ENCODE measurements around the gene THTPA. TPM values are rescaled to one million over a fixed set of nuclear protein-coding genes. Genes with fewer than 3 reads are reported as not detected.
A peak's percentile ranks its signal among the peaks of the same experiment; 100 is the strongest.
"Not testable (repeated sequence)": the region's sequence is repeated elsewhere in the genome, so short reads cannot be mapped to it uniquely, and the experiment has no call there.

The THTPA gene
- total and polyA plus RNA-seq, 9 of the 15 experiments (the other 6 are each of a cell fraction or from before 2014, with no cell fraction given): 2.4 to 8.7 (median 5.2) TPM

DNA sequence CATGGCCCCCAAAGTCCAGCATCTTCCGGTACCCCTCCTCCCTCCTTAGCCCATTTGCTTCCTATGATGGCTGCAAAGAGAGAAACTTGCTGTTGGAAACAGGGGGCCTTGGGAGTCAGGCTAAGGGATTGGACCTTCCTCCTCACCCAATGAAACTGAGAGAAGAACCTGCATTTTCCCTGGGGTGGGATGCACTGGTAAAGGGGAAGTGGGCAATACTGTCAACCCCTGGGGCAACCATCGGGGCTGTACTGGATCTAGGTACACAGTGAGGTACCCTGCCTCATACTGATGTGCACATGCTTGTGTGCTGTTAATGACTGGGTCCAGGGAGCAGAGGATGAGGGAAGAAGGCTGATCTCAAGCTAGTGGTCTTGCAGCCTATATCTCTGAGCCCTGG, 33.5 kb downstream of the THTPA start (continued):
- no peak for TF ChIP-seq RBBP5 (IDR thresholded peaks at IDR 0.05; ENCODE audit: borderline replicate concordance, insufficient read depth, low read length, poor library complexity, severe bottlenecking)
- no peak for TF ChIP-seq CXXC5 (CRISPR knock-in tag; IDR thresholded peaks at IDR 0.05)

DNA sequence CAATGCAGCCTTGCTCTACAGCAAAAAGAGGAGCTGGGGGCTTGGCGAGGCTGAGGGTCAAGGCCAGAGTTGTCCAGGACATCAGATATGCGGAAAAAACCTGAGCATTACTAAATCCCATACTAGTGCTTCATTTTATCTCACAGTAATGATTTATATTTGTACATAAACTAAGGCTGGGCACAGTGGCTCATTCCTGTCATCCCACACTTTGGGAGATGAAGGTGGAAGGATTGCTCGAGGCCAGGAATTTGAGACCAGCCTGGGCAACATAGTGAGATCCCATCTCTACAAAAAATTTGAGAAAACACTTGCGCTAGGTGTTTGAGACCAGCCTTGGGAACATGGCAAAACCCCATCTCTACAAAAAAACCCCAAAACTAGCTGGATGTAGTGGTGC, 34.1 kb downstream of the THTPA start:
- Histone ChIP-seq H3K36me3 (ENCODE audit: control insufficient read depth, insufficient read depth, low read length) (no peaks in the 10 kb centered on the region), H3K9me1 (ENCODE audit: control insufficient read depth, insufficient read depth, low read length) (no peaks in the 10 kb centered on the region), H2AFZ (ENCODE audit: low read depth, low read length) (no peak overlapping the region), H3K27me3 (ENCODE audit: control insufficient read depth in 2 of 2, insufficient read depth in 2 of 2, low read length in 2 of 2) (no peaks in the 10 kb centered on the region; a peak in 1 of 5 replicates), H3K9ac (ENCODE audit: insufficient read depth in 1 of 2, low read depth in 2 of 2, low read length in 2 of 2) (no peak overlapping the region), H3K9me3 (replicated peaks; ENCODE audit: control insufficient read depth, insufficient read depth, low read depth, low read length) (no peaks in the 10 kb centered on the region), H3K79me2 (ENCODE audit: control insufficient read depth, insufficient read depth, low read length) (no peaks in the 10 kb centered on the region), H3K4me1 (replicated peaks in 1 of 2; ENCODE audit: control insufficient read depth in 2 of 2, insufficient read depth in 2 of 2, low read length in 2 of 2) (peaks cover 5% of the 10 kb centered on the region in 2 experiments; a peak in 3 of 5 replicates), H4K20me1 (replicated peaks; ENCODE audit: control insufficient read depth, insufficient read depth, low read length) (no peaks in the 10 kb centered on the region), H3K27ac (ENCODE audit: extremely low read depth, low read depth, low read length) (no peak overlapping the region), H3K4me3 (no peak overlapping the region), H3K4me2 (ENCODE audit: insufficient read depth, low read length) (no peak overlapping the region)
- BruUV-seq (replicated peaks): no TSS peak
- in situ Hi-C loops (cut with MboI): no loop called here
- no peak for DNase-seq (ENCODE audit: extremely low read depth in 1 of 4, low spot score in 3 of 4)
- ChIA-PET POLR2A (no interaction called here), CTCF (ENCODE audit: low intra/inter-chr PET ratio) (interaction anchor here (0.9 kb wide), 1 partner anchor 21 kb away, joined by 5 read pairs; no protein-coding TSS in a partner anchor)
- intact Hi-C loops (cut with micrococcal nuclease): no loop called here
- ATAC-seq: no peak
- TF ChIP-seq ZNF121 (CRISPR knock-in tag; conservative IDR thresholded peaks at IDR 0.05): peak; percentile 31; the same call in 1 of the 2 replicates
- no peak for TF ChIP-seq MAFK (IDR thresholded peaks at IDR 0.05; ENCODE audit: low read length)
- 50% methylated on average over 2 of the region's 4 CpGs for WGBS (ENCODE audit: insufficient coverage, low coverage, missing lambda C conversion rate)
- no peak for FAIRE-seq

DNA sequence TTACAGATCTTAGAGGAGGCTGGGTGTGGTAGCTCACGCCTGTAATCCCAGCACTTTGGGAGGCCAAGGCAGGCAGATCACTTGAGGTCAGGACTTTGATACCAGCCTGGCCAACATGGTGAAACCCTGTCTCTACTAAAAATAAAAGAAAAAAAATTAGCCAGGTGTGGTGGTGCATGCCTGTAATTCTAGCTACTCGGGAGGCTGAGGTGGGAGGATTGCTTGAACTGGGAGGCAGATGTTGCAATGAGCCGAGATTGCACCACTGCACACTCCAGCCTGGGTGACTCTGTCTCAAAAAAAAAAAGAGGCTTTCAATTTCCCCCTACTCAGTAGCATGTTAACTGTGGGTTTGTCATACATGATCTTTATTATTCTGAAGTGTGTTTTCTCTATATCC, 38.1 kb downstream of the THTPA start:
- H3K4me3 ChIP-seq; H3K9me3 ChIP-seq (replicated peaks; ENCODE audit: control insufficient read depth, insufficient read depth, low read depth, low read length); DNase-seq (ENCODE audit: extremely low read depth in 1 of 4, low spot score in 3 of 4); H3K4me2 ChIP-seq (ENCODE audit: insufficient read depth, low read length); H2AFZ ChIP-seq (ENCODE audit: low read depth, low read length); FAIRE-seq; H3K79me2 ChIP-seq (ENCODE audit: control insufficient read depth, insufficient read depth, low read length); H3K9me1 ChIP-seq (ENCODE audit: control insufficient read depth, insufficient read depth, low read length); H3K4me1 ChIP-seq (replicated peaks in 1 of 2; ENCODE audit: control insufficient read depth in 2 of 2, insufficient read depth in 2 of 2, low read length in 2 of 2); BruUV-seq (replicated peaks); H3K27me3 ChIP-seq (ENCODE audit: control insufficient read depth in 2 of 2, insufficient read depth in 2 of 2, low read length in 2 of 2); ATAC-seq; in situ Hi-C loops (cut with MboI); H3K9ac ChIP-seq (ENCODE audit: insufficient read depth in 1 of 2, low read depth in 2 of 2, low read length in 2 of 2); H3K36me3 ChIP-seq (ENCODE audit: control insufficient read depth, insufficient read depth, low read length); H4K20me1 ChIP-seq (replicated peaks; ENCODE audit: control insufficient read depth, insufficient read depth, low read length); intact Hi-C loops (cut with micrococcal nuclease); CTCF ChIA-PET (ENCODE audit: low intra/inter-chr PET ratio); H3K27ac ChIP-seq (ENCODE audit: extremely low read depth, low read depth, low read length): not testable (repeated sequence)
- POLR2A ChIA-PET: interaction anchor here (0.7 kb wide), 1 partner anchor 38 kb away, joined by 4 read pairs; no protein-coding TSS in a partner anchor
- WGBS (ENCODE audit: insufficient coverage, low coverage, missing lambda C conversion rate): 0% methylated on average over 3 of the region's 3 CpGs
